Measurements from ENCODE around the gene TSPAN19. TPM values are rescaled to one million over a fixed set of nuclear protein-coding genes. Genes with fewer than 3 reads are reported as not detected.

The TSPAN19 gene
- polyA plus RNA-seq (2012; ENCODE audit: low read depth, missing spikeins) = not detected

GRCh38 chr12:85036234-85036707 lies at the start of gene TSPAN19, which contains the start of gene LRRIQ1:
Gene TSPAN19 (minus strand): TSS chr12:85036277. CDS start chr12:85029946, 6,331 bp downstream.
Gene LRRIQ1 (plus strand): TSS chr12:85036351. CDS start chr12:85038177, 1,826 bp downstream.
- no peak for TF ChIP-seq POU2F2 (IDR thresholded peaks at IDR 0.05; ENCODE audit: low read depth, low read length)
- TF ChIP-seq TAF1 (IDR thresholded peaks at IDR 0.05; ENCODE audit: low read depth, low read length) = no peak
- no peak for TF ChIP-seq POLR2AphosphoS5 (IDR thresholded peaks at IDR 0.05; ENCODE audit: low read depth, low read length)
- TF ChIP-seq SPI1 (IDR thresholded peaks at IDR 0.05; ENCODE audit: low read depth, low read length) = no peak
- TF ChIP-seq POLR2A (IDR thresholded peaks at IDR 0.05; ENCODE audit: low read depth, low read length) = no peak
- no peak for TF ChIP-seq PAX5 (IDR thresholded peaks at IDR 0.05; ENCODE audit: insufficient read depth, low read length, severe bottlenecking)
- FAIRE-seq = no peak
- no peak for DNase-seq (ENCODE audit: insufficient read length, low spot score)

GRCh38 chr12:85085066-85085465 lies 49.0 kb upstream of the TSPAN19 start:
- TF ChIP-seq POU2F2 (IDR thresholded peaks at IDR 0.05; ENCODE audit: low read depth, low read length) = no peak
- no peak for TF ChIP-seq POLR2AphosphoS5 (IDR thresholded peaks at IDR 0.05; ENCODE audit: low read depth, low read length)
- no peak for TF ChIP-seq SPI1 (IDR thresholded peaks at IDR 0.05; ENCODE audit: low read depth, low read length)
- DNase-seq (ENCODE audit: insufficient read length, low spot score) (no peak), FAIRE-seq (no peak)

GRCh38 chr12:85076688-85077430 lies 40.8 kb upstream of the TSPAN19 start:
- no peak for TF ChIP-seq POLR2AphosphoS5 (IDR thresholded peaks at IDR 0.05; ENCODE audit: low read depth, low read length)
- TF ChIP-seq SPI1 (IDR thresholded peaks at IDR 0.05; ENCODE audit: low read depth, low read length) = no peak
- TF ChIP-seq TAF1 (IDR thresholded peaks at IDR 0.05; ENCODE audit: low read depth, low read length) = no peak
- no peak for TF ChIP-seq POU2F2 (IDR thresholded peaks at IDR 0.05; ENCODE audit: low read depth, low read length)
- no peak for TF ChIP-seq PAX5 (IDR thresholded peaks at IDR 0.05; ENCODE audit: insufficient read depth, low read length, severe bottlenecking)
- no peak for DNase-seq (ENCODE audit: insufficient read length, low spot score)
- FAIRE-seq = no peak

GRCh38 chr12:85072826-85073225 lies 36.7 kb upstream of the TSPAN19 start:
- no peak for TF ChIP-seq PAX5 (IDR thresholded peaks at IDR 0.05; ENCODE audit: insufficient read depth, low read length, severe bottlenecking)
- no peak for TF ChIP-seq POLR2AphosphoS5 (IDR thresholded peaks at IDR 0.05; ENCODE audit: low read depth, low read length)
- TF ChIP-seq SPI1 (IDR thresholded peaks at IDR 0.05; ENCODE audit: low read depth, low read length) = no peak
- TF ChIP-seq POLR2A (IDR thresholded peaks at IDR 0.05; ENCODE audit: low read depth, low read length) = no peak
- TF ChIP-seq TAF1 (IDR thresholded peaks at IDR 0.05; ENCODE audit: low read depth, low read length) = no peak
- TF ChIP-seq POU2F2 (IDR thresholded peaks at IDR 0.05; ENCODE audit: low read depth, low read length) = no peak
- DNase-seq (ENCODE audit: insufficient read length, low spot score) = no peak
- no peak for FAIRE-seq

- no peak for FAIRE-seq
- no peak for TF ChIP-seq TAF1 (IDR thresholded peaks at IDR 0.05; ENCODE audit: low read depth, low read length)
- TF ChIP-seq POU2F2 (IDR thresholded peaks at IDR 0.05; ENCODE audit: low read depth, low read length) = no peak
- TF ChIP-seq SPI1 (IDR thresholded peaks at IDR 0.05; ENCODE audit: low read depth, low read length) = no peak
- TF ChIP-seq POLR2A (IDR thresholded peaks at IDR 0.05; ENCODE audit: low read depth, low read length) = no peak
- TF ChIP-seq POLR2AphosphoS5 (IDR thresholded peaks at IDR 0.05; ENCODE audit: low read depth, low read length) = no peak
- TF ChIP-seq PAX5 (IDR thresholded peaks at IDR 0.05; ENCODE audit: insufficient read depth, low read length, severe bottlenecking) = no peak
Observed at GRCh38 chr12:85065837-85066482, 29.9 kb upstream of the TSPAN19 start.

GRCh38 chr12:85060916-85061315 lies 24.8 kb upstream of the TSPAN19 start:
- DNase-seq (ENCODE audit: insufficient read length, low spot score) (no peak), FAIRE-seq (no peak)
- TF ChIP-seq TAF1 (IDR thresholded peaks at IDR 0.05; ENCODE audit: low read depth, low read length) = no peak
- TF ChIP-seq POLR2A (IDR thresholded peaks at IDR 0.05; ENCODE audit: low read depth, low read length) = no peak

More at GRCh38 chr12:85065837-85066482, 29.9 kb upstream of the TSPAN19 start:
- no peak for DNase-seq (ENCODE audit: insufficient read length, low spot score)

- DNase-seq (ENCODE audit: insufficient read length, low spot score) (no peak), FAIRE-seq (no peak)
- TF ChIP-seq POU2F2 (IDR thresholded peaks at IDR 0.05; ENCODE audit: low read depth, low read length) (no peak), TAF1 (IDR thresholded peaks at IDR 0.05; ENCODE audit: low read depth, low read length) (no peak)
Observed at GRCh38 chr12:85059594-85059993, 23.5 kb upstream of the TSPAN19 start.

GRCh38 chr12:85058339-85058738 lies 22.3 kb upstream of the TSPAN19 start:
- DNase-seq (ENCODE audit: insufficient read length, low spot score) = no peak
- no peak for TF ChIP-seq SPI1 (IDR thresholded peaks at IDR 0.05; ENCODE audit: low read depth, low read length)
- FAIRE-seq = no peak

- TF ChIP-seq PAX5 (IDR thresholded peaks at IDR 0.05; ENCODE audit: insufficient read depth, low read length, severe bottlenecking) (no peak), SPI1 (IDR thresholded peaks at IDR 0.05; ENCODE audit: low read depth, low read length) (no peak), POLR2A (IDR thresholded peaks at IDR 0.05; ENCODE audit: low read depth, low read length) (no peak), POLR2AphosphoS5 (IDR thresholded peaks at IDR 0.05; ENCODE audit: low read depth, low read length) (no peak), TAF1 (IDR thresholded peaks at IDR 0.05; ENCODE audit: low read depth, low read length) (no peak), POU2F2 (IDR thresholded peaks at IDR 0.05; ENCODE audit: low read depth, low read length) (no peak)
- no peak for DNase-seq (ENCODE audit: insufficient read length, low spot score)
- FAIRE-seq = no peak
Observed at GRCh38 chr12:85057370-85057963, 21.4 kb upstream of the TSPAN19 start.

- TF ChIP-seq POLR2A (IDR thresholded peaks at IDR 0.05; ENCODE audit: low read depth, low read length) = no peak
- no peak for TF ChIP-seq TAF1 (IDR thresholded peaks at IDR 0.05; ENCODE audit: low read depth, low read length)
- TF ChIP-seq POU2F2 (IDR thresholded peaks at IDR 0.05; ENCODE audit: low read depth, low read length) = no peak
- TF ChIP-seq SPI1 (IDR thresholded peaks at IDR 0.05; ENCODE audit: low read depth, low read length) = no peak
- no peak for TF ChIP-seq POLR2AphosphoS5 (IDR thresholded peaks at IDR 0.05; ENCODE audit: low read depth, low read length)
- TF ChIP-seq PAX5 (IDR thresholded peaks at IDR 0.05; ENCODE audit: insufficient read depth, low read length, severe bottlenecking) = no peak
- no peak for FAIRE-seq
Observed at GRCh38 chr12:85043829-85044228, 7.8 kb upstream of the TSPAN19 start.

More at GRCh38 chr12:85043829-85044228, 7.8 kb upstream of the TSPAN19 start:
- DNase-seq (ENCODE audit: insufficient read length, low spot score) = no peak
